K562 (cell line): ENCODE measurements around the gene DNAH17. TPM values are rescaled to one million over a fixed set of nuclear protein-coding genes. Genes with fewer than 3 reads are reported as not detected.

Experiments
- ATAC-seq: fragments of 200-7000 bp; cut with Tn5 transposase; 3 replicates; pipeline ENCODE4 v1.9.1; 2020; ENCODE audit warnings: moderate library complexity
- BruUV-seq: library from RNA; stranded (reverse); fragments of 400-500 nt; replicated peaks from 2 replicates; lab custom pipeline; 2021; lab: Mats Ljungman, UMichigan
- CTCF ChIA-PET: fragments of 300-600 bp; formaldehyde crosslinking; extraction: SDS; loops from one replicate; lab custom pipeline; 2021; ENCODE audit warnings: low intra/inter-chr PET ratio; lab: Yijun Ruan, JAX
- POLR2A ChIA-PET: fragments of 300-600, 350-650 bp; sonication (Branson Sonifier 250); formaldehyde crosslinking; extraction: SDS; loops from one replicate; lab custom pipeline; 2021; ENCODE audit warnings: antibody characterized with exemption, inconsistent platforms; lab: Yijun Ruan, JAX
- DNase-seq, 4 experiments: peaks; one replicate each; pipeline versions ENCODE4 v3.0.0 to v3.0.0-alpha.2; 2011 to 2018; ENCODE audit warnings: low spot score in 3 of 4, mixed read lengths in 3 of 4; ENCODE audit errors: extremely low read depth in 1 of 4
- FAIRE-seq: peaks from 2 replicates; lab custom pipeline; 2011; peaks lifted over from hg19 to GRCh38; lab: Jason Lieb, UNC
- H2AFZ ChIP-seq: 2 replicates; pipeline ENCODE4 v1.6.0; 2011; ENCODE audit warnings: low read depth, low read length, control low read depth, inconsistent platforms
- H3K27ac ChIP-seq: fragments of 200-600 bp; 3 replicates; pipeline ENCODE4 v1.8.0; 2011; ENCODE audit warnings: low read depth, mild to moderate bottlenecking, control low read depth, inconsistent platforms, low read length, moderate library complexity, mixed read lengths; ENCODE audit errors: extremely low read depth
- H3K27me3 ChIP-seq, 2 experiments: fragments of 300-600 bp in 1 of 2; 2 replicates in 1 of 2; 3 replicates in 1 of 2; pipeline versions ENCODE4 v1.6.0 to v1.8.0; 2011; ENCODE audit warnings: inconsistent platforms in 2 of 2, low read length in 2 of 2, mild to moderate bottlenecking in 1 of 2, mixed read lengths in 1 of 2, moderate library complexity in 1 of 2; ENCODE audit not compliant: control insufficient read depth in 2 of 2, insufficient read depth in 2 of 2
- H3K36me3 ChIP-seq: fragments of 300-600 bp; 3 replicates; pipeline ENCODE4 v1.8.0; 2011; ENCODE audit warnings: mild to moderate bottlenecking, low read length, inconsistent platforms; ENCODE audit not compliant: control insufficient read depth, insufficient read depth
- H3K4me1 ChIP-seq, 2 experiments: fragments of 200-600 bp in 1 of 2; replicated peaks in 1 of 2; 2 replicates in 1 of 2; 3 replicates in 1 of 2; pipeline versions ENCODE4 v1.5.1 to v1.8.0; 2011; ENCODE audit warnings: inconsistent platforms in 2 of 2, low read length in 2 of 2, mild to moderate bottlenecking in 1 of 2, mixed read lengths in 1 of 2, moderate library complexity in 1 of 2; ENCODE audit not compliant: control insufficient read depth in 2 of 2, insufficient read depth in 2 of 2
- H3K4me2 ChIP-seq: 2 replicates; pipeline ENCODE4 v1.6.1; 2011; ENCODE audit warnings: low read length, control low read depth, inconsistent platforms, mixed read lengths; ENCODE audit not compliant: insufficient read depth
- H3K4me3 ChIP-seq: fragments of 200-600 bp; sonication (generic), shearing (Covaris generic); 2 replicates; pipeline ENCODE4 v1.5.1; 2016; ENCODE audit warnings: control low read depth, inconsistent platforms
- H3K79me2 ChIP-seq: fragments of 200-600 bp; 3 replicates; pipeline ENCODE4 v1.8.0; 2011; ENCODE audit warnings: low read length, inconsistent platforms; ENCODE audit not compliant: control insufficient read depth, insufficient read depth
- H3K9ac ChIP-seq, 2 experiments: 2 replicates each; pipeline versions ENCODE4 v1.6.0 to v1.6.1; 2011; ENCODE audit warnings: low read depth in 2 of 2, low read length in 2 of 2, control low read depth in 1 of 2, inconsistent platforms in 1 of 2, mild to moderate bottlenecking in 1 of 2, mixed read lengths in 1 of 2; ENCODE audit not compliant: insufficient read depth in 1 of 2
- H3K9me1 ChIP-seq: one replicate; pipeline ENCODE4 v1.6.0; 2011; ENCODE audit warnings: inconsistent platforms, mild to moderate bottlenecking, low read length, moderate library complexity; ENCODE audit not compliant: control insufficient read depth, insufficient read depth
- H3K9me3 ChIP-seq: replicated peaks from 2 replicates; pipeline ENCODE4 v1.5.1; 2011; ENCODE audit warnings: low read depth, low read length, inconsistent platforms; ENCODE audit not compliant: control insufficient read depth, insufficient read depth
- H4K20me1 ChIP-seq: replicated peaks from 2 replicates; pipeline ENCODE4 v1.6.1; 2011; ENCODE audit warnings: low read length, inconsistent platforms, mixed read lengths; ENCODE audit not compliant: control insufficient read depth, insufficient read depth
- CBFA2T2 ChIP-seq: fragments of 450-650 bp; conservative IDR thresholded peaks from 2 replicates; pipeline ENCODE4 v1.6.1; 2017; ENCODE audit warnings: mild to moderate bottlenecking
- CEBPB ChIP-seq: fragments of 450-650 bp; IDR thresholded peaks from 2 replicates; pipeline ENCODE4 v1.6.1; 2016; ENCODE audit warnings: missing genetic modification characterization, missing compliant biosample characterization
- COPS2 ChIP-seq: fragments of 450-650 bp; conservative IDR thresholded peaks from 2 replicates; pipeline ENCODE4 v1.6.1; 2016; ENCODE audit warnings: mild to moderate bottlenecking, moderate library complexity
- EGR1 ChIP-seq: fragments of 450-650 bp; conservative IDR thresholded peaks from 2 replicates; pipeline ENCODE4 v1.6.1; 2017; ENCODE audit warnings: mild to moderate bottlenecking
- GTF2E2 ChIP-seq: fragments of 200-800 bp; sonication (Bioruptor generic); IDR thresholded peaks from 2 replicates; pipeline ENCODE4 v1.6.1; 2016; ENCODE audit warnings: missing genetic modification characterization, missing compliant biosample characterization
- NCOA4 ChIP-seq: fragments of 450-650 bp; IDR thresholded peaks from 2 replicates; pipeline ENCODE4 v1.6.1; 2018; ENCODE audit warnings: mild to moderate bottlenecking; ENCODE audit not compliant: partially characterized antibody
- RFX5 ChIP-seq: IDR thresholded peaks from 2 replicates; pipeline ENCODE4 v1.6.1; 2011; ENCODE audit warnings: low read depth, mild to moderate bottlenecking, improper control_type of control experiment, low read length
- ZNF133 ChIP-seq: fragments of 250-450 bp; sonication (Bioruptor Pico); IDR thresholded peaks from 2 replicates; pipeline ENCODE4 v1.4.0; 2020; ENCODE audit warnings: mild to moderate bottlenecking
- ZNF197 ChIP-seq: fragments of 200-800 bp; sonication (Bioruptor generic); IDR thresholded peaks from 2 replicates; pipeline ENCODE4 v1.6.1; 2016; ENCODE audit warnings: low read depth, missing genetic modification characterization, missing compliant biosample characterization
- ZNF586 ChIP-seq: fragments of 450-650 bp; formaldehyde crosslinking; conservative IDR thresholded peaks from 2 replicates; pipeline ENCODE4 v1.4.0; 2020; ENCODE audit warnings: mild to moderate bottlenecking, moderate library complexity
- ZNF785 ChIP-seq: fragments of 250-450 bp; sonication (Bioruptor Pico); IDR thresholded peaks from 2 replicates; pipeline ENCODE4 v1.4.0; 2020; ENCODE audit warnings: mild to moderate bottlenecking
- WGBS: fragments of 100-300 bp; shearing (Covaris generic); methylation state at CpG from one replicate; pipeline ENCODE4 v1.1.6; 2016; ENCODE audit warnings: low coverage, mixed read lengths; ENCODE audit not compliant: insufficient coverage; ENCODE audit errors: missing lambda C conversion rate; 5-methylcytosine and 5-hydroxymethylcytosine counted together
- in situ Hi-C: fragments of 300-500 bp; cut with MboI; formaldehyde crosslinking; loops from 4 replicates; pipeline ENCODE4 v1.15.0; 2018; ENCODE audit warnings: inconsistent platforms, mixed read lengths
- intact Hi-C: fragments of 100-400 bp; cut with micrococcal nuclease; formaldehyde crosslinking; loops from 2 replicates; pipeline ENCODE4 v1.14.2; 2022
- polyA plus RNA-seq, 8 experiments: library from polyadenylated mRNA; depleted of rRNA in 4 of 8; stranded (reverse) in 5 of 8; unstranded in 3 of 8; fragments of >200 nt; fragmentation: Nextera tagmentation in 2 of 8; fragmentation: Illumina TruSeq in 1 of 8; extraction: Ambion mirVana in 2 of 8; extraction: Trizol in 1 of 8; gene quantifications; 2 replicates each; pipeline versions ENCODE4 v1.2.1 to v1.2.3, GENCODE V29; 2011 to 2014; ENCODE audit warnings: inconsistent platforms in 1 of 8, missing spikeins in 1 of 8
- total RNA-seq, 7 experiments: library from RNA; depleted of rRNA in 6 of 7; stranded (reverse); fragments of >200 nt in 6 of 7; fragmentation: Illumina TruSeq in 2 of 7; extraction: Trizol in 2 of 7; gene quantifications; 2 replicates each; pipeline versions ENCODE4 v1.2.1 to v1.2.3, GENCODE V29; 2011 to 2021; ENCODE audit warnings: low replicate concordance in 1 of 7

Gene DNAH17
- total and polyA plus RNA-seq, 9 of the 15 experiments (the other 6 are each of a cell fraction or from before 2014, with no cell fraction given) = under 0.01 to 0.06 (median 0.03) TPM; not detected in 5

DNA sequence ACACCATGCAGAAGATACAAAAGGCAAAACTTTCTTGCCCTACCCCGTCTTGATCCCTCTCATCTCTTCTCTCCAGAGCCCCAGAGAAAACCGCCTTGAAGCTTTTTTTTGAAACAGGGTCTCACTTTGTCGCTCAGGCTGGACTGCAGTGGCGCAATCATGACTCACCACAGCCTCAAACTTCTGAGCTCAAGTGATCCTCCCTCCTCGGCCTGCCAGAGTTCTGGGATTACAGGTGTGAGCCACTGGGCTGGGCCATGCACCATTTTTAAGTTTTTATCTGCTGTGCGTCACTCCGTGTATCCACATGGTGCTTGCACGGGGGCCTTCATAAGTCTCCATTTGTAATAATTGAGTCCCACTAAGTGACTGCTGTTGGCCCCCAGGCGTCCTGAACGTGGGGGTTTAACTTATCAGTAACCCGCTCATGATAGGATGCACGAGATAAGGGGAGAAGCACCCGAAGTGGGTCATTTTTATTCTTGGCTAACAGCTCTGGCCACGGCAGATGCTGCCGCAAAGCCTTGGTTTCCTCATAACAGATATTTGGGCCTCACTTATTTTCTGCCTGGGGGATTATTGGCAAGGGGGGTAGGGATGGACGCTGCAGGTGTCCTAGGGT lies 8.6 kb downstream of the DNAH17 start (continued):
- TF ChIP-seq CEBPB (tag) = peak; percentile 92

GRCh38 chr17:78567991-78568390 lies 9.2 kb downstream of the DNAH17 start:
- Histone ChIP-seq H3K79me2 (no peaks in the 10 kb centered on the region), H4K20me1 (peaks cover 4% of the 10 kb centered on the region), H3K9ac (no peak overlapping the region), H3K9me1 (no peaks in the 10 kb centered on the region), H2AFZ (no peak overlapping the region), H3K27ac (no peak overlapping the region), H3K4me2 (no peak overlapping the region), H3K9me3 (no peaks in the 10 kb centered on the region), H3K27me3 (peaks cover 69 to 97% of the 10 kb centered on the region in 2 experiments), H3K36me3 (no peaks in the 10 kb centered on the region), H3K4me3 (no peak overlapping the region), H3K4me1 (no peaks in the 10 kb centered on the region)
- CTCF ChIA-PET = no interaction called here
- WGBS = 3% methylated on average over 9 of the region's 11 CpGs
- no TSS peak for BruUV-seq
- TF ChIP-seq CBFA2T2 (no peak), ZNF785 (CRISPR knock-in tag) (no peak), COPS2 (no peak)
- in situ Hi-C loops = no loop called here
- intact Hi-C loops = no loop called here
- no peak for ATAC-seq
- FAIRE-seq = no peak
- DNase-seq = no peak
- POLR2A ChIA-PET = no interaction called here

DNA sequence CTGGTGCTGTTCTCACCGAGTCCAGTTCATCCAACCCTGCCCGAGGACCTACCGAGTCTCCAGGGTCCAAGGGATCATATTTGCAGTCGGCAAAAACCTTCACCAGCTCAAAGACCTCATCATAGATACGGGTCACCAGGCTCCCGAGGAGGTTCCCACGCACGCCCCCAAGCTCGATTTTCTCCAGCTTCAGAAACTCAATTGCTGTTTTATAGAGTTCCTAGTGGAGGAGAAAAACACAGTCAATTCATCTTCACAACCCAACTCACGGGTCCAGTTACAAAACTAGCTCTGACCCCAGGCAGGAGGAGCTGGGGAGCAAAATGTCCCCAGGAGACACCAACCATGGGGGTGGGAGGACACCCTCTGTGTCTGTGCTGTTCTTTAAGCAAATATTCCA lies 10.2 kb downstream of the DNAH17 start:
- TF ChIP-seq ZNF133 (CRISPR knock-in tag) (no peak), RFX5 (no peak), NCOA4 (no peak), ZNF586 (CRISPR knock-in tag) (no peak), GTF2E2 (no peak), ZNF197 (no peak), EGR1 (no peak)
- in situ Hi-C loops = no loop called here
- no peak for ATAC-seq
- H3K4me1 ChIP-seq = no peaks in the 10 kb centered on the region
- H3K27ac ChIP-seq = no peak overlapping the region
- intact Hi-C loops = no loop called here
- WGBS = 0% methylated on average over 10 of the region's 10 CpGs
- H3K79me2 ChIP-seq = no peaks in the 10 kb centered on the region
- H3K9me1 ChIP-seq = no peaks in the 10 kb centered on the region
- peaks cover 71 to 95% of the 10 kb centered on the region in 2 experiments for H3K27me3 ChIP-seq
- no peak overlapping the region for H2AFZ ChIP-seq
- CTCF ChIA-PET = no interaction called here
- no peak for DNase-seq
- H4K20me1 ChIP-seq = peaks cover 4% of the 10 kb centered on the region
- H3K36me3 ChIP-seq = no peaks in the 10 kb centered on the region
- H3K9me3 ChIP-seq = no peaks in the 10 kb centered on the region
- POLR2A ChIA-PET = interaction anchor here (0.6 to 0.7 kb wide), 2 partner anchors 17 to 1146 kb away, joined by 3 read pairs; no protein-coding TSS in a partner anchor
- FAIRE-seq = no peak
- no TSS peak for BruUV-seq
- no peak overlapping the region for H3K4me2 ChIP-seq
- H3K9ac ChIP-seq = peak overlapping the region in 1 of 2 experiments; percentile 58; a peak in 1 of 4 replicates
- H3K4me3 ChIP-seq = no peak overlapping the region
